CD14-positive monocyte (primary cell): Measurements from ENCODE around the gene SLC26A3. TPM values are rescaled to one million over a fixed set of nuclear protein-coding genes. Genes with fewer than 3 reads are reported as not detected.

ENCODE experiments used
- DNase-seq, 3 donors: peaks; one replicate each; pipeline ENCODE4 v3.0.0-alpha.2; 2011 to 2022
- H2AFZ ChIP-seq: 2 replicates; pipeline ENCODE4 v1.6.0; 2012; ENCODE audit warnings: mild to moderate bottlenecking, low read depth, low read length, inconsistent platforms; ENCODE audit not compliant: insufficient read depth, poor library complexity, severe bottlenecking
- H3K27ac ChIP-seq, 2 donors: 1 replicate in 1 of 2; 2 replicates in 1 of 2; pipeline ENCODE4 v1.5.1; 2012 to 2013; ENCODE audit warnings: low read length in 2 of 2, control low read depth in 1 of 2, inconsistent platforms in 1 of 2, low read depth in 1 of 2, mild to moderate bottlenecking in 1 of 2
- H3K27me3 ChIP-seq, 2 donors: one replicate each; pipeline versions ENCODE4 v1.6.0 to v1.6.1; 2011 to 2013; ENCODE audit warnings: low read length in 2 of 2; ENCODE audit not compliant: control insufficient read depth in 2 of 2, insufficient read depth in 2 of 2
- H3K36me3 ChIP-seq, 2 donors: replicated peaks in 1 of 2; 1 replicate in 1 of 2; 2 replicates in 1 of 2; pipeline versions ENCODE4 v1.5.1 to v1.6.1; 2012 to 2013; ENCODE audit warnings: low read length in 2 of 2, control low read depth in 1 of 2, inconsistent platforms in 1 of 2, mild to moderate bottlenecking in 1 of 2; ENCODE audit not compliant: insufficient read depth in 2 of 2, control insufficient read depth in 1 of 2
- H3K4me1 ChIP-seq, 2 donors: 1 replicate in 1 of 2; 2 replicates in 1 of 2; pipeline versions ENCODE4 v1.5.1 to v1.6.1; 2012 to 2013; ENCODE audit warnings: low read length in 2 of 2, control low read depth in 1 of 2, inconsistent platforms in 1 of 2, mild to moderate bottlenecking in 1 of 2, moderate library complexity in 1 of 2; ENCODE audit not compliant: insufficient read depth in 2 of 2, control insufficient read depth in 1 of 2
- H3K4me2 ChIP-seq: replicated peaks from 2 replicates; pipeline ENCODE3; 2012; ENCODE audit warnings: low read length, moderate library complexity, mild to moderate bottlenecking; ENCODE audit not compliant: poor library complexity, severe bottlenecking; ENCODE audit errors: extremely low read depth
- H3K4me3 ChIP-seq, 3 experiments: fragments of 200-600 bp in 1 of 3; sonication (generic) in 1 of 3; replicated peaks in 1 of 3; 1 replicate in 2 of 3; 2 replicates in 1 of 3; pipeline ENCODE4 v1.5.1; 2011 to 2013; ENCODE audit warnings: low read length in 3 of 3, mild to moderate bottlenecking in 3 of 3, control low read depth in 2 of 3, low read depth in 2 of 3, inconsistent platforms in 1 of 3, moderate library complexity in 1 of 3
- H3K79me2 ChIP-seq: 2 replicates; pipeline ENCODE4 v1.6.0; 2012; ENCODE audit warnings: mild to moderate bottlenecking, control low read depth, inconsistent platforms, low read length, moderate library complexity; ENCODE audit not compliant: insufficient read depth
- H3K9ac ChIP-seq: 2 replicates; pipeline ENCODE4 v1.6.0; 2017; ENCODE audit warnings: low read length, mild to moderate bottlenecking; ENCODE audit not compliant: insufficient read depth, poor library complexity, severe bottlenecking
- H3K9me3 ChIP-seq, 2 donors: replicated peaks in 1 of 2; 1 replicate in 1 of 2; 2 replicates in 1 of 2; pipeline versions ENCODE4 v1.5.1 to v1.6.1; 2012 to 2013; ENCODE audit warnings: low read length in 2 of 2, control low read depth in 1 of 2; ENCODE audit not compliant: control insufficient read depth in 1 of 2, insufficient read depth in 1 of 2
- H4K20me1 ChIP-seq: 2 replicates; pipeline ENCODE4 v1.6.0; 2012; ENCODE audit warnings: mild to moderate bottlenecking, low read length, control low read depth, moderate library complexity; ENCODE audit not compliant: insufficient read depth
- H3K27ac Mint-ChIP-seq, 7 donors: one replicate each; pipeline ENCODE4 v1.8.0; 2020; ENCODE audit warnings: mild to moderate bottlenecking in 7 of 7, mixed read lengths in 7 of 7, moderate library complexity in 6 of 7, inconsistent platforms in 2 of 7
- H3K27me3 Mint-ChIP-seq, 3 donors: one replicate each; pipeline ENCODE4 v1.8.0; 2021 to 2022; ENCODE audit warnings: low read depth in 3 of 3, mild to moderate bottlenecking in 3 of 3, mixed read lengths in 3 of 3, moderate library complexity in 3 of 3, inconsistent platforms in 1 of 3
- H3K36me3 Mint-ChIP-seq, 2 donors: one replicate each; pipeline ENCODE4 v1.8.0; 2020; ENCODE audit warnings: mixed read lengths in 2 of 2, inconsistent platforms in 1 of 2, mild to moderate bottlenecking in 1 of 2
- H3K4me1 Mint-ChIP-seq: one replicate; pipeline ENCODE4 v1.8.0; 2020; ENCODE audit warnings: mild to moderate bottlenecking, mixed read lengths
- H3K4me3 Mint-ChIP-seq, 2 donors: one replicate each; pipeline ENCODE4 v1.8.0; 2020; ENCODE audit warnings: mild to moderate bottlenecking in 2 of 2, mixed read lengths in 2 of 2, moderate library complexity in 1 of 2
- H3K9me3 Mint-ChIP-seq, 7 donors: one replicate each; pipeline ENCODE4 v1.8.0; 2020 to 2022; ENCODE audit warnings: mixed read lengths in 7 of 7, mild to moderate bottlenecking in 6 of 7, moderate library complexity in 6 of 7, inconsistent platforms in 2 of 7
- WGBS: methylation state at CpG from one replicate; pipeline ENCODE4 v1.1.5; 2013; ENCODE audit warnings: missing lambda C conversion rate; ENCODE audit not compliant: insufficient coverage; 5-methylcytosine and 5-hydroxymethylcytosine counted together
- intact Hi-C, 2 donors: fragments of 100-400 bp; cut with micrococcal nuclease; formaldehyde crosslinking; loops; one replicate each; pipeline versions ENCODE4 v1.15.0 to v1.15.1; 2023
- polyA plus RNA-seq, 3 donors: library from polyadenylated mRNA; depleted of rRNA in 1 of 3; unstranded in 2 of 3; stranded (reverse) in 1 of 3; fragments of 300-500 nt in 2 of 3; fragments of >200 nt in 1 of 3; fragmentation: Illumina TruSeq in 2 of 3; gene quantifications; 1 replicate in 2 of 3; 2 replicates in 1 of 3; pipeline ENCODE4 v1.2.3, GENCODE V29; 2012 to 2021
- TF ChIP-seq, protein P1 (sequence below): fragments of 200-600 bp; IDR thresholded peaks from one replicate; pipeline ENCODE4 v1.8.0; 2022; ENCODE audit warnings: antibody characterized with exemption, mild to moderate bottlenecking

SLC26A3 gene
- polyA plus RNA-seq, 3 donors: not detected

DNA sequence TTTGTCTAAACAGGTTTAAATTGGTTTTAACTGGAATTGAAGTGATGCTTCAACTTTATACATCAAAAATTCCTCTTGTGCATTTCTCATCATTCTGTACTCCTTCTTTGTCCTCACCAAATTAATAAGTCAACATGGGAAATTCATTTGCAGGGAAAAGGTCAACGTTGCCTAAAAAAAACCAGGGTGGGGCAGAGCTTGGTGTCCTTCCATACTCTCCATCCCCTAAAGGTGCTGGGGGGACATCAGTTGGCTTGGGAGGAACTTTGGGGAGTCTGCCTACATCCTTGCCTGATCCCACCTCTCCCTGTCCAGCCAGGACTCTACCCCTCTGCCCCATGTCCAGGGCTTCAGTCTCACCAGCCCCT lies 34.1 kb upstream of the SLC26A3 start:
- Mint-ChIP-seq H3K27me3 (peaks cover 4 to 6% (median 6%) of the 10 kb centered on the region in 3 donors), H3K9me3 (peaks cover 0 to 4% (median 3%) of the 10 kb centered on the region in 7 donors), H3K4me3 (no peak overlapping the region), H3K27ac (no peak overlapping the region), H3K4me1 (no peaks in the 10 kb centered on the region), H3K36me3 (no peaks in the 10 kb centered on the region)
- Histone ChIP-seq H3K4me2 (no peak overlapping the region), H3K36me3 (no peaks in the 10 kb centered on the region), H3K4me3 (no peak overlapping the region), H3K27me3 (no peaks in the 10 kb centered on the region), H3K4me1 (no peaks in the 10 kb centered on the region), H4K20me1 (no peaks in the 10 kb centered on the region), H2AFZ (no peak overlapping the region), H3K79me2 (no peaks in the 10 kb centered on the region), H3K9ac (no peak overlapping the region), H3K27ac (no peak overlapping the region), H3K9me3 (no peaks in the 10 kb centered on the region)
- intact Hi-C loops: no loop called here
- DNase-seq: no peak
- WGBS: no CpG with 5 or more reads among the region's 1 CpG
- TF ChIP-seq, protein P1, sequence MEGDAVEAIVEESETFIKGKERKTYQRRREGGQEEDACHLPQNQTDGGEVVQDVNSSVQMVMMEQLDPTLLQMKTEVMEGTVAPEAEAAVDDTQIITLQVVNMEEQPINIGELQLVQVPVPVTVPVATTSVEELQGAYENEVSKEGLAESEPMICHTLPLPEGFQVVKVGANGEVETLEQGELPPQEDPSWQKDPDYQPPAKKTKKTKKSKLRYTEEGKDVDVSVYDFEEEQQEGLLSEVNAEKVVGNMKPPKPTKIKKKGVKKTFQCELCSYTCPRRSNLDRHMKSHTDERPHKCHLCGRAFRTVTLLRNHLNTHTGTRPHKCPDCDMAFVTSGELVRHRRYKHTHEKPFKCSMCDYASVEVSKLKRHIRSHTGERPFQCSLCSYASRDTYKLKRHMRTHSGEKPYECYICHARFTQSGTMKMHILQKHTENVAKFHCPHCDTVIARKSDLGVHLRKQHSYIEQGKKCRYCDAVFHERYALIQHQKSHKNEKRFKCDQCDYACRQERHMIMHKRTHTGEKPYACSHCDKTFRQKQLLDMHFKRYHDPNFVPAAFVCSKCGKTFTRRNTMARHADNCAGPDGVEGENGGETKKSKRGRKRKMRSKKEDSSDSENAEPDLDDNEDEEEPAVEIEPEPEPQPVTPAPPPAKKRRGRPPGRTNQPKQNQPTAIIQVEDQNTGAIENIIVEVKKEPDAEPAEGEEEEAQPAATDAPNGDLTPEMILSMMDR: no peak

- 38% methylated on average over 7 of the region's 10 CpGs for WGBS
- TF ChIP-seq, protein P1: no peak
- H3K36me3 Mint-ChIP-seq: no peaks in the 10 kb centered on the region
- Histone ChIP-seq H3K27ac (no peak overlapping the region), H3K4me2 (no peak overlapping the region), H3K9me3 (no peaks in the 10 kb centered on the region), H3K36me3 (no peaks in the 10 kb centered on the region), H3K4me1 (no peaks in the 10 kb centered on the region), H3K27me3 (no peaks in the 10 kb centered on the region), H3K4me3 (no peak overlapping the region), H3K9ac (no peak overlapping the region), H3K79me2 (no peaks in the 10 kb centered on the region), H2AFZ (no peak overlapping the region), H4K20me1 (no peaks in the 10 kb centered on the region)
- peaks cover 5 to 7% (median 6%) of the 10 kb centered on the region in 3 donors for H3K27me3 Mint-ChIP-seq
- intact Hi-C loops: no loop called here
- H3K9me3 Mint-ChIP-seq: peaks cover 0 to 4% (median 3%) of the 10 kb centered on the region in 7 donors
- H3K4me3 Mint-ChIP-seq: no peak overlapping the region
- H3K27ac Mint-ChIP-seq: no peak overlapping the region
- no peak for DNase-seq
- H3K4me1 Mint-ChIP-seq: no peaks in the 10 kb centered on the region
Observed at GRCh38 chr7:107836237-107837144, 33.5 kb upstream of the SLC26A3 start.
